Uterus (tissue), 2 donors: ENCODE data around the gene FHIT.

Source experiments
- CTCF ChIP-seq, 4 experiments: fragments of 200-600 bp in 2 of 4; fragments of 450-650 bp in 2 of 4; sonication (generic) in 2 of 4; IDR thresholded peaks; one replicate each; pipeline ENCODE4 v1.5.1; 2016 to 2019; ENCODE audit warnings: antibody characterized with exemption in 4 of 4, mild to moderate bottlenecking in 2 of 4, moderate library complexity in 1 of 4
- POLR2A ChIP-seq, 2 donors: fragments of 450-650 bp; IDR thresholded peaks; one replicate each; pipeline ENCODE4 v1.6.1; 2016; ENCODE audit warnings: antibody characterized with exemption in 2 of 2, mild to moderate bottlenecking in 1 of 2, moderate library complexity in 1 of 2

GRCh38 chr3:60167186-60167585 lies 1084.1 kb downstream of the FHIT start:
- TF ChIP-seq CTCF (IDR thresholded peaks at IDR 0.05) (no peak), POLR2A (IDR thresholded peaks at IDR 0.05) (no peak)
